Transverse colon (tissue), 4 donors: Measurements from ENCODE around the gene RCCD1. TPM values are rescaled to one million over a fixed set of nuclear protein-coding genes. Genes with fewer than 3 reads are reported as not detected.

Experiments used
- DNase-seq: peaks from one replicate; pipeline ENCODE4 v3.0.0-alpha.2; 2019
- H3K27ac ChIP-seq, 4 donors: fragments of 200-600 bp; sonication (generic); 2 replicates each; pipeline ENCODE4 v1.5.1; 2016 to 2018; ENCODE audit warnings: inconsistent platforms in 4 of 4
- H3K27me3 ChIP-seq: fragments of 200-600 bp; sonication (generic); 2 replicates; pipeline ENCODE4 v1.5.1; 2017; ENCODE audit warnings: inconsistent platforms
- H3K36me3 ChIP-seq, 4 donors: fragments of 200-600 bp; sonication (generic); 2 replicates each; pipeline ENCODE4 v1.5.1; 2017 to 2019; ENCODE audit warnings: inconsistent platforms in 4 of 4
- H3K4me1 ChIP-seq, 4 donors: fragments of 200-600 bp; sonication (generic); 2 replicates each; pipeline ENCODE4 v1.5.1; 2017 to 2020; ENCODE audit warnings: inconsistent platforms in 4 of 4
- H3K4me3 ChIP-seq, 4 donors: fragments of 200-600 bp; sonication (generic); 1 replicate in 1 of 4; 2 replicates in 3 of 4; pipeline versions ENCODE4 v1.5.1 to v1.6.1; 2017 to 2019; ENCODE audit warnings: inconsistent platforms in 4 of 4
- H3K9me3 ChIP-seq, 2 donors: fragments of 200-600 bp; sonication (generic); 2 replicates each; pipeline ENCODE4 v1.5.1; 2017 to 2019; ENCODE audit warnings: inconsistent platforms in 2 of 2
- CTCF ChIP-seq, 5 experiments: fragments of 200-600 bp in 3 of 5; fragments of 450-650 bp in 2 of 5; sonication (generic) in 3 of 5; IDR thresholded peaks; 1 replicate in 2 of 5; 2 replicates in 3 of 5; pipeline ENCODE4 v1.5.1; 2016 to 2017; ENCODE audit warnings: antibody characterized with exemption in 5 of 5, inconsistent platforms in 3 of 5, mild to moderate bottlenecking in 2 of 5, moderate library complexity in 1 of 5
- EP300 ChIP-seq: sonication (generic); formaldehyde crosslinking; IDR thresholded peaks from one replicate; pipeline ENCODE4 v1.6.1; 2017; ENCODE audit warnings: antibody characterized with exemption, low read depth
- POLR2A ChIP-seq: fragments of 450-650 bp; IDR thresholded peaks from one replicate; pipeline ENCODE4 v1.6.1; 2016; ENCODE audit warnings: antibody characterized with exemption, mild to moderate bottlenecking, moderate library complexity
- POLR2AphosphoS5 ChIP-seq, 3 donors: sonication (generic); formaldehyde crosslinking; IDR thresholded peaks; one replicate each; pipeline ENCODE4 v1.6.1; 2016; ENCODE audit warnings: antibody characterized with exemption in 3 of 3
- WGBS, 2 donors: methylation state at CpG; one replicate each; pipeline ENCODE4 v1.1.5; 2018; ENCODE audit warnings: low coverage in 1 of 2; 5-methylcytosine and 5-hydroxymethylcytosine counted together
- in situ Hi-C, 4 donors: fragments of 200-750 bp; cut with MboI; loops; one replicate each; pipeline versions ENCODE4 v1.15.0 to v1.15.1; 2017; ENCODE audit warnings: low sequenced_read_pairs in 3 of 4, low pct_ligation_motif_present in 1 of 4, low pct_unique_long_range_greater_than_20kb in 1 of 4
- intact Hi-C: fragments of 100-400 bp; cut with DNase I; formaldehyde crosslinking; loops from one replicate; pipeline ENCODE4 v1.15.1; 2023; ENCODE audit warnings: low total_unique reads
- total RNA-seq, 4 donors: library from RNA; depleted of rRNA; stranded (reverse); fragments of >200 nt; gene quantifications; one replicate each; pipeline ENCODE4 v1.1.0, GENCODE V29; 2016

Gene RCCD1
- total RNA-seq, 4 donors from 2014 or later, result 13.1 to 438 (median 16.2) TPM

- H3K9me3 ChIP-seq, result no peaks in the 10 kb centered on the region
- H3K4me3 ChIP-seq, result peak overlapping the region; percentile 51 to 74 (median 54)
- peak overlapping the region; percentile 94 to 96 (median 95) for H3K27ac ChIP-seq
- peaks cover 11 to 40% (median 25%) of the 10 kb centered on the region in 4 donors for H3K4me1 ChIP-seq
- WGBS, 2 donors, result 24 to 42% methylated on average over 14 to 21 of the region's 21 CpGs
- in situ Hi-C loops, result no loop called here
- DNase-seq, result no peak
- no peak for TF ChIP-seq EP300
- TF ChIP-seq CTCF (IDR thresholded peaks at IDR 0.05), result no peak
- no peak for TF ChIP-seq POLR2AphosphoS5 (IDR thresholded peaks at IDR 0.05)
- no peak for TF ChIP-seq POLR2A
- H3K27me3 ChIP-seq, result no peaks in the 10 kb centered on the region
- no peaks in the 10 kb centered on the region for H3K36me3 ChIP-seq
- intact Hi-C loops, result no loop called here
Measured at GRCh38 chr15:90929246-90930019, 25.3 kb upstream of the RCCD1 start.

GRCh38 chr15:90930861-90931574 lies 23.7 kb upstream of the RCCD1 start:
- TF ChIP-seq POLR2A (no peak), EP300 (no peak), CTCF (IDR thresholded peaks at IDR 0.05) (no peak), POLR2AphosphoS5 (IDR thresholded peaks at IDR 0.05) (no peak)
- Histone ChIP-seq H3K27ac (peak overlapping the region; percentile 94 to 96 (median 95)), H3K4me1 (peaks cover 15 to 49% (median 34%) of the 10 kb centered on the region in 4 donors), H3K27me3 (no peaks in the 10 kb centered on the region), H3K4me3 (peak overlapping the region in 2 of 4 donors; percentile 53 to 74), H3K9me3 (no peaks in the 10 kb centered on the region), H3K36me3 (no peaks in the 10 kb centered on the region)
- in situ Hi-C loops (no loop called here), intact Hi-C loops (no loop called here)
- no peak for DNase-seq
- 33 to 62% methylated on average over 3 to 15 of the region's 15 CpGs for WGBS, 2 donors

- Histone ChIP-seq H3K27ac (peak overlapping the region; percentile 94 to 96 (median 95)), H3K4me3 (peak overlapping the region in 3 of 4 donors; percentile 54 to 93 (median 83)), H3K36me3 (no peaks in the 10 kb centered on the region), H3K4me1 (peaks cover 18 to 54% (median 39%) of the 10 kb centered on the region in 4 donors), H3K9me3 (no peaks in the 10 kb centered on the region), H3K27me3 (no peaks in the 10 kb centered on the region)
- no peak for DNase-seq
- no peak for TF ChIP-seq POLR2AphosphoS5 (IDR thresholded peaks at IDR 0.05)
- no peak for TF ChIP-seq POLR2A
- TF ChIP-seq EP300, result no peak
- TF ChIP-seq CTCF (IDR thresholded peaks at IDR 0.05), result no peak
- in situ Hi-C loops, result no loop called here
- WGBS, 2 donors, result 0 to 29% methylated on average over 1 to 6 of the region's 6 CpGs
- intact Hi-C loops, result no loop called here
Measured at GRCh38 chr15:90931575-90931827, 23.2 kb upstream of the RCCD1 start.

GRCh38 chr15:90931828-90932659 lies 22.6 kb upstream of the RCCD1 start, which contains the start of gene HDDC3:
Gene HDDC3, minus strand, starts transcription at chr15:90932549. Its CDS starts 9 bp downstream, at chr15:90932540.
- WGBS, 2 donors, result 1% methylated on average over 17 of the region's 52 CpGs; no CpG with 5 or more reads in 1 of the 2 donors
- Histone ChIP-seq H3K9me3 (no peaks in the 10 kb centered on the region), H3K4me1 (peaks cover 18 to 59% (median 41%) of the 10 kb centered on the region in 4 donors), H3K4me3 (peak within 1 kb of the TSS; percentile 54 to 93 (median 80)), H3K27ac (peak within 1 kb of the TSS; percentile 94 to 96 (median 95)), H3K27me3 (no peaks in the 10 kb centered on the region), H3K36me3 (no peaks in the 10 kb centered on the region)
- in situ Hi-C loops (no loop called here), intact Hi-C loops (no loop called here)
- TF ChIP-seq CTCF (IDR thresholded peaks at IDR 0.05) (peak; percentile 87 to 97 (median 96)), EP300 (no peak), POLR2A (peak; percentile 86), POLR2AphosphoS5 (IDR thresholded peaks at IDR 0.05) (peak; percentile 67 to 94 (median 92))
- DNase-seq, result peak; percentile 95
